Left ventricle myocardium inferior (tissue), 1 donor: ENCODE measurements around the gene PXYLP1. TPM values are rescaled to one million over a fixed set of nuclear protein-coding genes. Genes with fewer than 3 reads are reported as not detected.
A peak's percentile ranks its signal among the peaks of the same experiment; 100 is the strongest.
"Not testable (repeated sequence)": the region's sequence is repeated elsewhere in the genome, so short reads cannot be mapped to it uniquely, and the experiment has no call there.

Experiments used
- DNase-seq: peaks from one replicate; pipeline ENCODE4 v3.0.0-alpha.2; 2020
- H3K27ac ChIP-seq: fragments of 200-600 bp; replicated peaks from 2 replicates; pipeline ENCODE4 v1.8.0; 2021
- H3K27me3 ChIP-seq: fragments of 200-600 bp; 2 replicates; pipeline ENCODE4 v1.8.0; 2021; ENCODE audit warnings: low read depth
- H3K36me3 ChIP-seq: fragments of 200-600 bp; 2 replicates; pipeline ENCODE4 v1.8.0; 2021
- H3K4me1 ChIP-seq: fragments of 200-600 bp; 2 replicates; pipeline ENCODE4 v1.8.0; 2021
- H3K4me3 ChIP-seq: fragments of 200-600 bp; 2 replicates; pipeline ENCODE4 v1.8.0; 2021; ENCODE audit warnings: mild to moderate bottlenecking, moderate library complexity
- H3K9me3 ChIP-seq: fragments of 200-600 bp; replicated peaks from 2 replicates; pipeline ENCODE4 v1.8.0; 2021
- intact Hi-C: fragments of 100-400 bp; cut with micrococcal nuclease; formaldehyde crosslinking; loops from one replicate; pipeline ENCODE4 v1.11.0; 2022
- total RNA-seq: library from RNA; stranded (reverse); fragmentation: NEBNext Ultra II Directional; extraction: Animal tissue kit (Norgen Biotek cat#: 25700); gene quantifications from one replicate; pipeline ENCODE4 v1.2.1, GENCODE V29; 2021
- TF ChIP-seq, protein P1 (sequence below): fragments of 200-600 bp; IDR thresholded peaks from 2 replicates; pipeline ENCODE4 v1.8.0; 2021; ENCODE audit warnings: antibody characterized with exemption, mild to moderate bottlenecking, borderline replicate concordance
- donor health status: DM: no; HTN: yes; CAD: no; lungs with severe emphysema.

Gene PXYLP1
- total RNA-seq, 1 donor from 2014 or later: 25.6 TPM

DNA sequence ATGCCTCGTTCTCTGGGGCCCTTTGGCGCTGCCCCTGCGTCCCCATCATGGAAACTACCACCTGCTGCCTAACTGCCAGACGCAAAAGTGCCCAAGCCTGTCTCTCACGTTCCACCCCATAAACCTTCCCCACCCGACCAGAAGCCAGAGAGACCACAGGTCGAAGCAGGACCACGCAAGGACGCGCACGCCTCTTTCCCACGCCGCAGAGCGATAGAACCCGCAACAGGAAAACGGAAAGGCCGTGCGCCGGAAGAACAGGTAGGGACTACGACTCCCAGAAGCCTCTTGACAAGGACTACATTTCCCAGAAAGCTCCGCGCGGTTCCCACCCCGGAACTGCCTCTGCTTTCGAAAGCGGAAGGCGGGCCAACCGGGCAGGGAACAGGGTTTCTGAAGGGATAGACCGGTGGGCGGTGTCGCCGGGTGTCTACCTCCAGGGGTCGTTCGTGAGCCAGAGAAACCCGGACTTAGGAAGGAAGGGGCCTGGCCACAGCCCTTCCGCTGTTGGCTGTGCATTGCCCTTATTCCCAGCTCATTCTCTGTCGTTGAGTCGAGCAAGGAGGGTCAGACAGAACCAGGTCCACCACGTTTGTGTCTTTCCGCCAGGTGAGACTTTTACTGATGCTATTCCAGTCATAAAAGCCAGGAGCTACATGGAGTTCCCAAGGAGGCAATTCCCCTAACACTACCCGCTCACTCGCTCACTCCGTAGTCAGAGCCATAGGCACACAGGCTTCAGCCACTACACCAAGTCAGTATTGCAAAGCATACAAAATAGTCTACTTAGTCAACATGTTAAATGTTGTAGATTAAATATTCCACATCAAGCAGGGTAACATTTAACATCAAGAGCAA lies 80.1 kb downstream of the PXYLP1 start:
- intact Hi-C loops: loop anchor here (5.0 kb wide), 1 partner anchor 141 kb away; no protein-coding TSS in a partner anchor
- Histone ChIP-seq H3K9me3 (no peaks in the 10 kb centered on the region), H3K36me3 (no peaks in the 10 kb centered on the region), H3K4me1 (peaks cover 18% of the 10 kb centered on the region), H3K4me3 (peak overlapping the region; percentile 80), H3K27ac (peak overlapping the region; percentile 90), H3K27me3 (no peaks in the 10 kb centered on the region)
- TF ChIP-seq, protein P1, sequence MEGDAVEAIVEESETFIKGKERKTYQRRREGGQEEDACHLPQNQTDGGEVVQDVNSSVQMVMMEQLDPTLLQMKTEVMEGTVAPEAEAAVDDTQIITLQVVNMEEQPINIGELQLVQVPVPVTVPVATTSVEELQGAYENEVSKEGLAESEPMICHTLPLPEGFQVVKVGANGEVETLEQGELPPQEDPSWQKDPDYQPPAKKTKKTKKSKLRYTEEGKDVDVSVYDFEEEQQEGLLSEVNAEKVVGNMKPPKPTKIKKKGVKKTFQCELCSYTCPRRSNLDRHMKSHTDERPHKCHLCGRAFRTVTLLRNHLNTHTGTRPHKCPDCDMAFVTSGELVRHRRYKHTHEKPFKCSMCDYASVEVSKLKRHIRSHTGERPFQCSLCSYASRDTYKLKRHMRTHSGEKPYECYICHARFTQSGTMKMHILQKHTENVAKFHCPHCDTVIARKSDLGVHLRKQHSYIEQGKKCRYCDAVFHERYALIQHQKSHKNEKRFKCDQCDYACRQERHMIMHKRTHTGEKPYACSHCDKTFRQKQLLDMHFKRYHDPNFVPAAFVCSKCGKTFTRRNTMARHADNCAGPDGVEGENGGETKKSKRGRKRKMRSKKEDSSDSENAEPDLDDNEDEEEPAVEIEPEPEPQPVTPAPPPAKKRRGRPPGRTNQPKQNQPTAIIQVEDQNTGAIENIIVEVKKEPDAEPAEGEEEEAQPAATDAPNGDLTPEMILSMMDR: peak; percentile 85
- DNase-seq: peak; percentile 98

DNA sequence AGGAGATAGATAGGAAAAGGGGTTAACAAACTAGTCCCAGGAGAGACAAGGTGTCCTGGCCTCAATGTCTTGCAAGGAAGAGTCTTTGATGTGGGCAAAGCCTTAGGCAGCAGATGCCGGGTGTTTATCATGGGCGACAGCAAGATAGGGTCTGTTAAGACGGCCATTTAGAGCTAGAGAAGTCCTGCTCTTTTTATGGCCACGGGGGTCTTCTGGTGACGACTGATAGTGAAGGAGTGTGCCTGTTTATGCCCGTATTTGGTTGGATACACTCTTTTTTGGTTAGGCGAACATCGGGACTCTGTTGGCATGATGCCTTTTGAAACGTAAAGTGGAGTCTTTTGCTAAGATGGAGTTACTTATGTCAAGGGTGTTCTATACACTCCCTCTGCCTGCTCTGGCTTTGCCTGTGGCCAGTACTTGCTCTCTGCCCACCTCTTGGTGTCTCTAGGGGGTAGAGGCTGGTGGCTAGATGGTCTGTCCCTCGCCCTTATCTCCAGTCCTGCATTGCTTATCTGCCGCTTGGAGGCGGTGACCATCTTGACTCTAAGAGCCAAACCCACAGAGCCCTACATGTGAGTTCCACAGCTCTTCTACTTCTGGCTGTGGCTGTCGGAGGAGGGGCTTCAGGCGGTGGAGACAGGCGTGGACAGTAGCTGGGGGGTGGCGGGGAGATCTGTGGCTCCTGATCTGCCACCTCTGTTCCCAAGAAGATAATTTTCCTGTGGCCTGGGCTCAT lies 80.9 kb downstream of the PXYLP1 start:
- peaks cover 18% of the 10 kb centered on the region for H3K4me1 ChIP-seq
- TF ChIP-seq, protein P1: no peak
- peak overlapping the region; percentile 80 for H3K4me3 ChIP-seq
- intact Hi-C loops: loop anchor here (5.0 kb wide), 1 partner anchor 140 kb away; no protein-coding TSS in a partner anchor
- H3K9me3 ChIP-seq: no peaks in the 10 kb centered on the region
- no peaks in the 10 kb centered on the region for H3K36me3 ChIP-seq
- H3K27ac ChIP-seq: peak overlapping the region; percentile 90
- no peaks in the 10 kb centered on the region for H3K27me3 ChIP-seq
- DNase-seq: no peak

DNA sequence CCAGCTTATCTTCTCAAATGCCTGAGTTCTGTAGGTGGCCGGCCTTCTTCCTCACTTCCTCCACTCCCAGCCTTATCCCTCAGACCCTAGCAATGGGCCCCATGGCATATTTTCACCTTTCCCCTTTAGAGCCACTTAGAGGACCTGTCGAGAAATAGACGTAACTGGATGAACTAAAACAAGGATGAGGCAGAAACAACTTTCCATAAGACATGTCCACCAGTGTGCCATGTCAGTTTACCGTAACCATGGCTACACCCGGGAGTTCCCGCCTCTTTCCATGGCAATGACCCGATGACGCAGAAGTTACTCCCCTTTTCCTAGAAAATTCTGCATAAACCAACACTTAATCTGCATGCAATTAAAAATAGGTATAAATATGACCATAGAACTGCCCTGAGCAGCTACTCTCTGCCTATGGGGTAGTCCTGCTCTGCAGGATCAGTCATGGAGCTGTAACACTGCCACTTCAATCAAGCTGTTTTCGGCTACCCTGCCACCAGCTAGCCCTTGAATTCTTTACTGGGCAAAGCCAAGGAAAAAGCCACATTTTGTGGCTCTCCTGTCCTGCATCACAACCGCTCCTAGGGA lies 81.6 kb downstream of the PXYLP1 start:
- DNase-seq: no peak
- H3K4me1 ChIP-seq: peaks cover 18% of the 10 kb centered on the region
- no peaks in the 10 kb centered on the region for H3K27me3 ChIP-seq
- no peaks in the 10 kb centered on the region for H3K9me3 ChIP-seq
- H3K36me3 ChIP-seq: no peaks in the 10 kb centered on the region
- H3K27ac ChIP-seq: no peak overlapping the region
- intact Hi-C loops: loop anchor here (5.0 kb wide), 1 partner anchor 139 kb away; no protein-coding TSS in a partner anchor
- TF ChIP-seq, protein P1: no peak
- H3K4me3 ChIP-seq: no peak overlapping the region

DNA sequence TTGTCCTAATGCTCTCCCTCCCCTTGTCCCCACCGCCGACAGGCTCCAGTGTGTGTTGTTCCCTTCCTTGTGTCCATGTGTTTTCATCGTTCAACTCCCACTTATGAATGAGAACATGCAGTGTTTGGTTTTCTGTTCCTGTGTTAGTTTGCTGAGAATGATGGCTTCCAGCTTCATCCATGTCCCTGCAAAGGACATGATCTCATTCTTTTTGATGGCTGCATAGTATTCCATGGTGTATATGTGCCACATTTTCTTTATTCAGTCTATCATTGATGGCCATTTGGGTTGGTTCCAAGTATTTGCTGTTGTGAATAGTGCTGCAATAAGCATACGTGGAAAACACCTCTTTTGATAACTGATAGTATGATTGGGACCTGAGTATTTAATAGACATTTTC lies 82.8 kb downstream of the PXYLP1 start:
- not testable (repeated sequence) for H3K27ac ChIP-seq, H3K9me3 ChIP-seq, H3K4me3 ChIP-seq, H3K27me3 ChIP-seq, DNase-seq, H3K36me3 ChIP-seq
- intact Hi-C loops: loop anchor here (5.0 kb wide), 1 partner anchor 138 kb away; no protein-coding TSS in a partner anchor
- peaks cover 18% of the 10 kb centered on the region for H3K4me1 ChIP-seq

DNA sequence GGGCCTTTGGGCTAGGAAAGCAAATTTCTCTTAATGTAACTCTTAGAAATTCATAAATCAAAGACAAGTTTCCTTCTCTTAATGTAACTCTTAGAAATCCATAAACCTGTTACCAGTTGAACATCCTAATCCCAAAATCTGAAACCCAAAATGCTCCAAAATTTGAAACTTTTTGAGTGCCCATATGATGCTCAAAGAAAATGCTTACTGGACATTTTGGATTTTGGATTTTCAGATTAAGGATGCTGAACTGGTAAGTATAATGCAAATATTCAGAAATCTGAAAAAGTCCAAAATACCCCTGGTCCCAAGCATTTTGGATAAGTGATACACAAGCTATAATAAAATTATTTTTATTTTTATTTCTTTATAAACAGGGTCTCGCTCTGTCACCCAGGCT lies 85.2 kb downstream of the PXYLP1 start:
- Histone ChIP-seq H3K36me3 (no peaks in the 10 kb centered on the region), H3K9me3 (no peaks in the 10 kb centered on the region), H3K27ac (no peak overlapping the region), H3K4me3 (no peak overlapping the region), H3K4me1 (peaks cover 9% of the 10 kb centered on the region), H3K27me3 (no peaks in the 10 kb centered on the region)
- TF ChIP-seq, protein P1: no peak
- intact Hi-C loops: no loop called here
- DNase-seq: no peak
